CD14-positive monocyte (primary cell): ENCODE measurements around the gene PAQR5. TPM values are rescaled to one million over a fixed set of nuclear protein-coding genes. Genes with fewer than 3 reads are reported as not detected.

Experiments used
- DNase-seq, 3 donors: peaks; one replicate each; pipeline ENCODE4 v3.0.0-alpha.2; 2011 to 2022
- H2AFZ ChIP-seq: 2 replicates; pipeline ENCODE4 v1.6.0; 2012; ENCODE audit warnings: mild to moderate bottlenecking, low read depth, low read length, inconsistent platforms; ENCODE audit not compliant: insufficient read depth, poor library complexity, severe bottlenecking
- H3K27ac ChIP-seq, 2 donors: 1 replicate in 1 of 2; 2 replicates in 1 of 2; pipeline ENCODE4 v1.5.1; 2012 to 2013; ENCODE audit warnings: low read length in 2 of 2, control low read depth in 1 of 2, inconsistent platforms in 1 of 2, low read depth in 1 of 2, mild to moderate bottlenecking in 1 of 2
- H3K27me3 ChIP-seq, 2 donors: one replicate each; pipeline versions ENCODE4 v1.6.0 to v1.6.1; 2011 to 2013; ENCODE audit warnings: low read length in 2 of 2; ENCODE audit not compliant: control insufficient read depth in 2 of 2, insufficient read depth in 2 of 2
- H3K36me3 ChIP-seq, 2 donors: replicated peaks in 1 of 2; 1 replicate in 1 of 2; 2 replicates in 1 of 2; pipeline versions ENCODE4 v1.5.1 to v1.6.1; 2012 to 2013; ENCODE audit warnings: low read length in 2 of 2, control low read depth in 1 of 2, inconsistent platforms in 1 of 2, mild to moderate bottlenecking in 1 of 2; ENCODE audit not compliant: insufficient read depth in 2 of 2, control insufficient read depth in 1 of 2
- H3K4me1 ChIP-seq, 2 donors: 1 replicate in 1 of 2; 2 replicates in 1 of 2; pipeline versions ENCODE4 v1.5.1 to v1.6.1; 2012 to 2013; ENCODE audit warnings: low read length in 2 of 2, control low read depth in 1 of 2, inconsistent platforms in 1 of 2, mild to moderate bottlenecking in 1 of 2, moderate library complexity in 1 of 2; ENCODE audit not compliant: insufficient read depth in 2 of 2, control insufficient read depth in 1 of 2
- H3K4me2 ChIP-seq: replicated peaks from 2 replicates; pipeline ENCODE3; 2012; ENCODE audit warnings: low read length, moderate library complexity, mild to moderate bottlenecking; ENCODE audit not compliant: poor library complexity, severe bottlenecking; ENCODE audit errors: extremely low read depth
- H3K4me3 ChIP-seq, 3 experiments: fragments of 200-600 bp in 1 of 3; sonication (generic) in 1 of 3; replicated peaks in 1 of 3; 1 replicate in 2 of 3; 2 replicates in 1 of 3; pipeline ENCODE4 v1.5.1; 2011 to 2013; ENCODE audit warnings: low read length in 3 of 3, mild to moderate bottlenecking in 3 of 3, control low read depth in 2 of 3, low read depth in 2 of 3, inconsistent platforms in 1 of 3, moderate library complexity in 1 of 3
- H3K79me2 ChIP-seq: 2 replicates; pipeline ENCODE4 v1.6.0; 2012; ENCODE audit warnings: mild to moderate bottlenecking, control low read depth, inconsistent platforms, low read length, moderate library complexity; ENCODE audit not compliant: insufficient read depth
- H3K9ac ChIP-seq: 2 replicates; pipeline ENCODE4 v1.6.0; 2017; ENCODE audit warnings: low read length, mild to moderate bottlenecking; ENCODE audit not compliant: insufficient read depth, poor library complexity, severe bottlenecking
- H3K9me3 ChIP-seq, 2 donors: replicated peaks in 1 of 2; 1 replicate in 1 of 2; 2 replicates in 1 of 2; pipeline versions ENCODE4 v1.5.1 to v1.6.1; 2012 to 2013; ENCODE audit warnings: low read length in 2 of 2, control low read depth in 1 of 2; ENCODE audit not compliant: control insufficient read depth in 1 of 2, insufficient read depth in 1 of 2
- H4K20me1 ChIP-seq: 2 replicates; pipeline ENCODE4 v1.6.0; 2012; ENCODE audit warnings: mild to moderate bottlenecking, low read length, control low read depth, moderate library complexity; ENCODE audit not compliant: insufficient read depth
- H3K27ac Mint-ChIP-seq, 7 donors: one replicate each; pipeline ENCODE4 v1.8.0; 2020; ENCODE audit warnings: mild to moderate bottlenecking in 7 of 7, mixed read lengths in 7 of 7, moderate library complexity in 6 of 7, inconsistent platforms in 2 of 7
- H3K27me3 Mint-ChIP-seq, 3 donors: one replicate each; pipeline ENCODE4 v1.8.0; 2021 to 2022; ENCODE audit warnings: low read depth in 3 of 3, mild to moderate bottlenecking in 3 of 3, mixed read lengths in 3 of 3, moderate library complexity in 3 of 3, inconsistent platforms in 1 of 3
- H3K36me3 Mint-ChIP-seq, 2 donors: one replicate each; pipeline ENCODE4 v1.8.0; 2020; ENCODE audit warnings: mixed read lengths in 2 of 2, inconsistent platforms in 1 of 2, mild to moderate bottlenecking in 1 of 2
- H3K4me1 Mint-ChIP-seq: one replicate; pipeline ENCODE4 v1.8.0; 2020; ENCODE audit warnings: mild to moderate bottlenecking, mixed read lengths
- H3K4me3 Mint-ChIP-seq, 2 donors: one replicate each; pipeline ENCODE4 v1.8.0; 2020; ENCODE audit warnings: mild to moderate bottlenecking in 2 of 2, mixed read lengths in 2 of 2, moderate library complexity in 1 of 2
- H3K9me3 Mint-ChIP-seq, 7 donors: one replicate each; pipeline ENCODE4 v1.8.0; 2020 to 2022; ENCODE audit warnings: mixed read lengths in 7 of 7, mild to moderate bottlenecking in 6 of 7, moderate library complexity in 6 of 7, inconsistent platforms in 2 of 7
- CTCF ChIP-seq: fragments of 200-600 bp; IDR thresholded peaks from one replicate; pipeline ENCODE4 v1.8.0; 2022; ENCODE audit warnings: antibody characterized with exemption, mild to moderate bottlenecking
- WGBS: methylation state at CpG from one replicate; pipeline ENCODE4 v1.1.5; 2013; ENCODE audit warnings: missing lambda C conversion rate; ENCODE audit not compliant: insufficient coverage; 5-methylcytosine and 5-hydroxymethylcytosine counted together
- intact Hi-C, 2 donors: fragments of 100-400 bp; cut with micrococcal nuclease; formaldehyde crosslinking; loops; one replicate each; pipeline versions ENCODE4 v1.15.0 to v1.15.1; 2023
- polyA plus RNA-seq, 3 donors: library from polyadenylated mRNA; depleted of rRNA in 1 of 3; unstranded in 2 of 3; stranded (reverse) in 1 of 3; fragments of 300-500 nt in 2 of 3; fragments of >200 nt in 1 of 3; fragmentation: Illumina TruSeq in 2 of 3; gene quantifications; 1 replicate in 2 of 3; 2 replicates in 1 of 3; pipeline ENCODE4 v1.2.3, GENCODE V29; 2012 to 2021

PAQR5 gene
- polyA plus RNA-seq, 3 donors, result not detected

GRCh38 chr15:69408841-69409240 lies 110.1 kb downstream of the PAQR5 start:
- Histone ChIP-seq H4K20me1 (no peaks in the 10 kb centered on the region), H3K9ac (no peak overlapping the region), H3K9me3 (no peaks in the 10 kb centered on the region), H3K79me2 (no peaks in the 10 kb centered on the region), H3K36me3 (no peaks in the 10 kb centered on the region), H3K27ac (no peak overlapping the region), H3K27me3 (no peaks in the 10 kb centered on the region), H2AFZ (no peak overlapping the region), H3K4me3 (no peak overlapping the region), H3K4me2 (no peak overlapping the region), H3K4me1 (peaks cover 2 to 3% of the 10 kb centered on the region in 2 donors)
- intact Hi-C loops, result no loop called here
- Mint-ChIP-seq H3K27ac (no peak overlapping the region), H3K9me3 (no peaks in the 10 kb centered on the region), H3K4me3 (no peak overlapping the region), H3K36me3 (no peaks in the 10 kb centered on the region), H3K27me3 (peaks cover 2 to 5% (median 4%) of the 10 kb centered on the region in 3 donors), H3K4me1 (peaks cover 3% of the 10 kb centered on the region)
- TF ChIP-seq CTCF, result no peak
- WGBS, result 100% methylated on average over 1 of the region's 3 CpGs
- DNase-seq, result no peak

GRCh38 chr15:69410248-69410874 lies 111.6 kb downstream of the PAQR5 start:
- Histone ChIP-seq H3K4me1 (peaks cover 6 to 12% of the 10 kb centered on the region in 2 donors), H3K9ac (no peak overlapping the region), H3K79me2 (peaks cover 12% of the 10 kb centered on the region), H3K9me3 (no peaks in the 10 kb centered on the region), H2AFZ (no peak overlapping the region), H3K36me3 (no peaks in the 10 kb centered on the region), H3K27ac (no peak overlapping the region), H3K4me2 (no peak overlapping the region), H3K4me3 (no peak overlapping the region), H3K27me3 (no peaks in the 10 kb centered on the region), H4K20me1 (no peaks in the 10 kb centered on the region)
- H3K27ac Mint-ChIP-seq, result no peak overlapping the region
- peaks cover 10% of the 10 kb centered on the region for H3K4me1 Mint-ChIP-seq
- no peak for TF ChIP-seq CTCF
- peak in 1 of 3 donors; percentile 23 for DNase-seq
- intact Hi-C loops, result no loop called here
- H3K36me3 Mint-ChIP-seq, result no peaks in the 10 kb centered on the region
- no peaks in the 10 kb centered on the region for H3K9me3 Mint-ChIP-seq
- no peak overlapping the region for H3K4me3 Mint-ChIP-seq
- 56% methylated on average over 7 of the region's 9 CpGs for WGBS
- peaks cover 2 to 5% (median 4%) of the 10 kb centered on the region in 3 donors for H3K27me3 Mint-ChIP-seq
